ENCODE data around the gene FZD7.

GRCh38 chr2:202009019-202009481 lies 24.6 kb upstream of the FZD7 start:
- TF ChIP-seq CTCF (conservative IDR thresholded peaks at IDR 0.05; ENCODE audit: low read length) = no peak
- TF ChIP-seq EZH2phosphoT487 (IDR thresholded peaks at IDR 0.05; ENCODE audit: borderline replicate concordance) = no peak
